PC-3 (cell line): ENCODE data around the gene FOXL3. TPM values are rescaled to one million over a fixed set of nuclear protein-coding genes. Genes with fewer than 3 reads are reported as not detected.
"Not testable (repeated sequence)": the region's sequence is repeated elsewhere in the genome, so short reads cannot be mapped to it uniquely, and the experiment has no call there.

ENCODE experiments used
- ATAC-seq: fragments of 200-7000 bp; cut with Tn5 transposase; 2 replicates; pipeline ENCODE4 v1.9.1; 2020; ENCODE audit warnings: mild to moderate bottlenecking, moderate library complexity
- Bru-seq: library from RNA; stranded (reverse); fragments of 400-500 nt; gene quantifications from one replicate; lab custom pipeline; 2021; lab: Mats Ljungman, UMichigan
- BruChase-seq, 2 experiments: library from RNA; stranded (reverse); fragments of 400-500 nt; gene quantifications; one replicate each; lab custom pipeline; 2021; lab: Mats Ljungman, UMichigan
- BruUV-seq: library from RNA; stranded (reverse); fragments of 400-500 nt; replicated peaks from 2 replicates; lab custom pipeline; 2021; lab: Mats Ljungman, UMichigan
- CTCF ChIA-PET: fragments of 300-600 bp; sonication (Branson Sonifier 250); formaldehyde crosslinking; loops from one replicate; lab custom pipeline; 2022; ENCODE audit warnings: antibody characterized with exemption; lab: Charles Lee
- POLR2A ChIA-PET: fragments of 300-600 bp; sonication (Branson Sonifier 250); formaldehyde crosslinking; loops from one replicate; lab custom pipeline; 2022; ENCODE audit warnings: antibody characterized with exemption; ENCODE audit not compliant: unreplicated experiment; lab: Charles Lee
- DNase-seq: peaks from one replicate; pipeline ENCODE4 v3.0.0-alpha.2; 2015
- H2AFZ ChIP-seq: fragments of 300-600 bp; sonication (generic); 2 replicates; pipeline ENCODE4 v1.6.0; 2016; ENCODE audit warnings: antibody characterized with exemption, low read length
- H3F3A ChIP-seq: fragments of 300-600 bp; sonication (generic); one replicate; pipeline ENCODE4 v1.6.0; 2017; ENCODE audit warnings: antibody characterized with exemption, low read length, control low read depth, mild to moderate bottlenecking; ENCODE audit not compliant: unreplicated experiment
- H3K27ac ChIP-seq: fragments of 300-600 bp; sonication (generic); 2 replicates; pipeline ENCODE4 v1.5.1; 2016; ENCODE audit warnings: mild to moderate bottlenecking, low read length
- H3K27me3 ChIP-seq: fragments of 300-600 bp; sonication (generic); 2 replicates; pipeline ENCODE4 v1.6.1; 2016; ENCODE audit warnings: low read length, mixed read lengths
- H3K36me3 ChIP-seq: fragments of 300-600 bp; sonication (generic); 2 replicates; pipeline ENCODE4 v1.6.1; 2016; ENCODE audit warnings: low read depth, mixed run types, low read length, mixed read lengths
- H3K4me1 ChIP-seq: fragments of 300-600 bp; sonication (generic); 2 replicates; pipeline ENCODE4 v1.5.1; 2016; ENCODE audit warnings: low read length; ENCODE audit not compliant: insufficient read depth
- H3K4me2 ChIP-seq: fragments of 300-600 bp; sonication (generic); 2 replicates; pipeline ENCODE4 v1.6.0; 2016; ENCODE audit warnings: low read length
- H3K4me3 ChIP-seq: fragments of 300-600 bp; sonication (generic); 2 replicates; pipeline ENCODE4 v1.5.1; 2016; ENCODE audit warnings: mild to moderate bottlenecking, low read length, mixed read lengths
- H3K79me2 ChIP-seq: fragments of 300-600 bp; sonication (generic); 2 replicates; pipeline ENCODE4 v1.6.1; 2017; ENCODE audit warnings: low read length, mixed read lengths
- H3K9ac ChIP-seq: fragments of 300-600 bp; sonication (generic); 2 replicates; pipeline ENCODE4 v1.6.0; 2016; ENCODE audit warnings: mild to moderate bottlenecking, low read length
- H3K9me2 ChIP-seq: fragments of 300-600 bp; sonication (generic); replicated peaks from 2 replicates; pipeline ENCODE4 v1.6.1; 2016; ENCODE audit warnings: mixed run types, low read length, mixed read lengths
- H3K9me3 ChIP-seq: fragments of 300-600 bp; sonication (generic); 2 replicates; pipeline ENCODE4 v1.6.1; 2016; ENCODE audit warnings: low read length, mixed read lengths
- H4K20me1 ChIP-seq: fragments of 300-600 bp; sonication (generic); 2 replicates; pipeline ENCODE4 v1.6.1; 2016; ENCODE audit warnings: low read length, mixed read lengths
- CTCF ChIP-seq: fragments of 300-600 bp; sonication (generic); conservative IDR thresholded peaks from 2 replicates; pipeline ENCODE4 v1.5.1; 2017; ENCODE audit warnings: antibody characterized with exemption, low read depth, mild to moderate bottlenecking, low read length
- EZH2 ChIP-seq: fragments of 300-600 bp; sonication (generic); IDR thresholded peaks from one replicate; pipeline ENCODE4 v1.6.1; 2017; ENCODE audit warnings: antibody characterized with exemption, mild to moderate bottlenecking, low read length; ENCODE audit not compliant: unreplicated experiment
- EZH2phosphoT487 ChIP-seq: fragments of 300-600 bp; sonication (generic); IDR thresholded peaks from 2 replicates; pipeline ENCODE4 v1.6.1; 2018; ENCODE audit warnings: mild to moderate bottlenecking, antibody characterized with exemption, low read length, borderline replicate concordance
- intact Hi-C: fragments of 100-400 bp; cut with micrococcal nuclease; formaldehyde crosslinking; loops from 2 replicates; pipeline ENCODE4 v1.9.0; 2023
- long read RNA-seq: library from polyadenylated mRNA; unstranded; transcript quantifications from one replicate; pipeline ENCODE4 v2.0.0, GENCODE V29; 2021; ENCODE audit not compliant: unreplicated experiment
- total RNA-seq: library from RNA; depleted of rRNA; stranded (reverse); fragments of >200 nt; gene quantifications from 2 replicates; pipeline ENCODE4 v1.2.3, GENCODE V29; 2014; rRNA removed

Gene FOXL3
- not detected in 2 replicates for total RNA-seq
- Bru-seq, nascent RNA: not detected
- BruChase-seq, experiment 1, labeled RNA remaining after a 6-hour chase: not detected
- BruChase-seq, experiment 2, labeled RNA remaining after a 2-hour chase: not detected
- long read RNA-seq: 0 reads

- ChIA-PET CTCF (no interaction called here), POLR2A (no interaction called here)
- Histone ChIP-seq H3K9me2 (no peaks in the 10 kb centered on the region), H3K27ac (no peak within 1 kb of the TSS), H3K36me3 (no peaks in the 10 kb centered on the region), H3K9me3 (no peaks in the 10 kb centered on the region), H3K4me1 (no peaks in the 10 kb centered on the region), H3K27me3 (0 out of 2 replicates have a peak, but pooled peaks cover 3% of the 10 kb centered on the region), H4K20me1 (no peaks in the 10 kb centered on the region), H3K79me2 (no peaks in the 10 kb centered on the region), H3K9ac (no peak within 1 kb of the TSS), H3K4me3 (no peak within 1 kb of the TSS), H3F3A (no peaks in the 10 kb centered on the region), H3K4me2 (no peak within 1 kb of the TSS), H2AFZ (no peak within 1 kb of the TSS)
- intact Hi-C loops: no loop called here
- ATAC-seq: no peak
- TF ChIP-seq EZH2phosphoT487 (no peak), EZH2 (no peak)
- no peak for DNase-seq
- BruUV-seq: no TSS peak
Measured at GRCh38 chr7:289756-290553, at the start of gene FOXL3. FOXL3 (plus strand) TSS chr7:290170; CDS start chr7:290170, 0 bp downstream.

GRCh38 chr7:240887-241421 lies 49.0 kb upstream of the FOXL3 start:
- Histone ChIP-seq H2AFZ (no peak overlapping the region), H3K27ac (no peak overlapping the region), H3K36me3 (0 out of 2 replicates have a peak, but pooled peaks cover 4% of the 10 kb centered on the region), H3K27me3 (no peaks in the 10 kb centered on the region), H3K9ac (no peak overlapping the region), H3K9me3 (no peaks in the 10 kb centered on the region), H3K79me2 (peaks cover 9% of the 10 kb centered on the region), H3K9me2 (no peaks in the 10 kb centered on the region), H4K20me1 (peaks cover 3% of the 10 kb centered on the region; the same call in 1 of the 2 replicates), H3K4me1 (no peaks in the 10 kb centered on the region), H3K4me3 (no peak overlapping the region), H3K4me2 (no peak overlapping the region), H3F3A (no peaks in the 10 kb centered on the region)
- peak; percentile 51 for ATAC-seq
- DNase-seq: no peak
- intact Hi-C loops: no loop called here
- POLR2A ChIA-PET: no interaction called here
- no TSS peak for BruUV-seq
- TF ChIP-seq EZH2: no peak
- no peak for TF ChIP-seq EZH2phosphoT487
- no peak for TF ChIP-seq CTCF
- CTCF ChIA-PET: no interaction called here

- Histone ChIP-seq H3K9me3 (no peaks in the 10 kb centered on the region), H3K79me2 (peaks cover 9% of the 10 kb centered on the region), H3K9ac (no peak overlapping the region), H3K4me2 (no peak overlapping the region), H3K4me3 (no peak overlapping the region), H2AFZ (no peak overlapping the region), H4K20me1 (peaks cover 3% of the 10 kb centered on the region; the same call in 1 of the 2 replicates), H3K4me1 (no peaks in the 10 kb centered on the region), H3F3A (no peaks in the 10 kb centered on the region), H3K27ac (no peak overlapping the region), H3K9me2 (no peaks in the 10 kb centered on the region), H3K27me3 (no peaks in the 10 kb centered on the region), H3K36me3 (0 out of 2 replicates have a peak, but pooled peaks cover 4% of the 10 kb centered on the region)
- DNase-seq (no peak), ATAC-seq (no peak)
- POLR2A ChIA-PET: no interaction called here
- intact Hi-C loops: no loop called here
- CTCF ChIA-PET: no interaction called here
- TF ChIP-seq CTCF (no peak), EZH2phosphoT487 (no peak), EZH2 (no peak)
- BruUV-seq: no TSS peak
Measured at GRCh38 chr7:241513-241912, 48.5 kb upstream of the FOXL3 start.

DNA sequence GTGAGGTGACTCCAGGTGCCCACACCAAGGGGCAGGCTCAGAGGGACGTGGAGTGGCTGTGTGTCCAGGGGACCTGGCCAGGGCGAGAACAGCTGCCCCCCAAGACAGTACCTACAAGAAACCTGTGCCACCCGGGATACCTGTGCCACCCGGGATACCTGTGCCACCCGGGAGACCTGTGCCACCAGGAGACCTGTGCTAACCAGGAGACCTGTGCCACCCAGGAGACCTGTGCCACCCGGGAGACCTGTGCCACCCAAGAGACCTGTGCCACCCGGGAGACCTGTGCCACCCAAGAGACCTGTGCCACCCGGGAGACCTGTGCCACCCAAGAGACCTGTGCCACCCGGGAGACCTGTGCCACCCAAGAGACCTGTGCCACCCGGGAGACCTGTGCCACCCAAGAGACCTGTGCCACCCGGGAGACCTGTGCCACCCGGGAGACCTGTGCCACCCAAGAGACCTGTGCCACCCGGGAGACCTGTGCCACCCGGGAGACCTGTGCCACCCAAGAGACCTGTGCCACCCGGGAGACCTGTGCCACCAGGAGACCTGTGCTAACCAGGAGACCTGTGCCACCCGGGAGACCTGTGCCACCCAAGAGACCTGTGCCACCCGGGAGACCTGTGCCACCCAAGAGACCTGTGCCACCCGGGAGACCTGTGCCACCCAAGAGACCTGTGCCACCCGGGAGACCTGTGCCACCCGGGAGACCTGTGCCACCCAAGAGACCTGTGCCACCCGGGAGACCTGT lies 47.0 kb upstream of the FOXL3 start:
- intact Hi-C loops, DNase-seq, H2AFZ ChIP-seq, H3K4me3 ChIP-seq, BruUV-seq, H3K36me3 ChIP-seq, H3K9ac ChIP-seq, H3K27ac ChIP-seq, H3K79me2 ChIP-seq, H3F3A ChIP-seq, H3K27me3 ChIP-seq, POLR2A ChIA-PET, H3K4me2 ChIP-seq, H3K9me2 ChIP-seq, CTCF ChIA-PET, ATAC-seq, H4K20me1 ChIP-seq, H3K4me1 ChIP-seq, H3K9me3 ChIP-seq: not testable (repeated sequence)
